Stimulated activated CD4-positive, alpha-beta T cell treated with anti-CD3 and anti-CD28 coated beads, Interleukin-4, amount 100 ng/mL, for 1 hour (primary cell): Measurements from ENCODE around the gene JUN.
A peak's percentile ranks its signal among the peaks of the same experiment; 100 is the strongest.

ENCODE experiments used
- DNase-seq: peaks from one replicate; pipeline ENCODE4 v3.0.0-alpha.2; 2020

The JUN gene

DNA sequence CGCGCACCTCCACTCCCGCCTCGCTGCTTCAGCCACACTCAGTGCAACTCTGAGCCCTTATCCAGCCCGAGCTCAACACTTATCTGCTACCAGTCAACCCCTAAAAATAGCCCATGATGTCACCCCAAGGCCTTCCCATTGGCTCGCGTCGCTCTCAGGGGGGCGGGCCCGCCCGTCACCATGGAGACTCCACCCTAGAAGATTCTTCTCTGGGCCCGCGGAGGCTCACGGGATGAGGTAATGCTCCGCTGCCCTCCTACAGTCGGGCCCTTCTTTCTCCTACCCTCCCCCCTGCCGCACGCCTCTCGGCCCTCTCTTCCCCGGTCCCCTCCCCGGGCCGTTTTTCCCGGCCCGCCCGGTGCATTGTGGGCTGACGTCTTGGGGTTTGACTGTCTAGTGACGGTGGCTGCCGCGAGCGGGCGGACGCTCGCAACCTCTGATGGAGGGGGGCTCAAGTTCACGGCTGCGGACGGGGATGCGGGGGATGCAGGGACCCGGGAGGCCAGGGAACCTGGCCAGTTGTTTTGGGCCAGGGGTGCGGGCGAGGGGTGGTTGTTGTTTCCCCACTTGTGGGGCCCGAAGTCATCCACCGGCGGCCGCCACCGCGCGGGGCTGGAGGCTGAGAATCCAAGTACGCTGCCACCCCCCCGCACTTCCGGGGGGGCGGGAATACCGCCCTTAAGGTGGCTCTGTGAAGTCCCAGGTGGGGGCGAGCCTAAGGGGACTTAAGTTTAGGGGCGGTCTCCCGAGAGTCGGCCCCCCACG is at the start of gene JUN:
JUN (minus strand) TSS at position 55 of the 765 bp plus-strand sequence. CDS start 977 bp downstream, outside the sequence.
- DNase-seq, result peak; percentile 98

DNA sequence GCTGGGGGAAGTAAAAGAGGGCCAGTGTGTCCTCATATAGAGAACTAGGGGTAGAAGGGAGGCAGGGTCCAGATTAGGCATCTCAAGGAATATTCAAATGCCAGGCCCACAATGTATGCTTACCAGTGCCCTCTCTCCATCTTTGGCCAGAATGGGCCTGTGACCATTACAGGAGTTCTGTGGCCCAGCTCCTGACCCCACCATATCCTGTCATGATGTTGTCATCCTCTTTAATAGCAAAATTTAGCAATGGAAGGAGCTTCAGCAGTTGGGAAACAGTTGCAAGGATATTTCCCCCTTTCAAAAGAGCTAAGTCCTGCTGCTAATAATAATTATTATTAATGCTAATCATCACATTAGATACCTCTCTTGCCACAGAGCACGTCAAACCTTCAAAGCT is 49.3 kb upstream of the JUN start:
- DNase-seq, result no peak

DNA sequence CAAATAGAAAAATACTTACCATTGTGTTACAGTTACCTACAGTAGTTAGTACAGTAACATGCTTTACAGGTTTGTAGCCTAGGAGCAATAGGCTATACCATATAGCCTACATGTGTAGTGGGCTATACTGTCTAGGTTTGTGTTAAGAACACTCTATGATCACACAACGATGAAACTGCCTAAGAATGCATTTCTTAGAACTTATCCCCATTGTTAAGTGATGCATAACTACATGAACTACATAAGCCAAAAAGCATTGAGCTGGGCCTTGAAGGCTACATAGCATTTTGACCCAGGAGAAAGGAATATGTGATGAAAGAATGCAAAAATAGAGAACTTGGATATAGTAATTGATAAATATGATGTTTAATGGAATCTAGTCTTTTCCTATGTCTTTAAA is 46.4 kb upstream of the JUN start:
- DNase-seq, result no peak

DNA sequence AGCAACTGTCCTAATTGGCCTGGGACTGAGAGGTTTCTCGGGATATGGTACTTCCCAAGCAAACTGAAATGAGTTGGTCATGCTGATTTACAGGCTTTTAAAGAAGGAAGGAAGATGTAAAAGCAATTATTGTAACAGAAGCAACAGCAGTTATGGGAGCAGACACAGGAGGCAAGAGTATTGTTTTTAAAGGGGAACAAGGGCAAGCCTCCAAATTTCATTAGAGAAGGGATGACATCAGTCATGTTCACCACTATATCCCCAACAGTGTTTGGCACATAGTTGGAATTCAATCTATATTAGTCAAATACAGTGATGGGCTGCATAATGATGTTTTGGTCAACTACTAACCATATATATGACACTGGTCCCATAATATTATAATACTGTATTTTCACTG is 46.0 kb upstream of the JUN start:
- no peak for DNase-seq

DNA sequence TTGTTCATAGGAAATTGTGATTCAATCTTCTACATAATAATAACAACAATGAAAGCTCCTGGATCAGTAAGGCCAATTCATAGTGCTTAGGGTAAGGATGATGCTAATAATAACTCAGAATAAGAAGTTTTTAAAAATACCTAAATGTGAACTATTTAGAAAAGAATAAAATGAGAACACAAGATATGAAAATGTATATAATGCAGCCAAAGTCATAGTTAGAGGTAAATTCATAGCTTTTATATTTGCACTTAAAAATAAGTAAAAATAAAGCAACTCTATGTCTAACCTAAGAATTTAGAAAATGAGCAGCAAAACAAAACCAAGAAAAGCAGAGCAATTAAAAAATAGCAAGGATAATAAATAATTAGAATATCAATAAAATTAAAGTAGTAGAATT is 43.5 kb upstream of the JUN start:
- no peak for DNase-seq

DNA sequence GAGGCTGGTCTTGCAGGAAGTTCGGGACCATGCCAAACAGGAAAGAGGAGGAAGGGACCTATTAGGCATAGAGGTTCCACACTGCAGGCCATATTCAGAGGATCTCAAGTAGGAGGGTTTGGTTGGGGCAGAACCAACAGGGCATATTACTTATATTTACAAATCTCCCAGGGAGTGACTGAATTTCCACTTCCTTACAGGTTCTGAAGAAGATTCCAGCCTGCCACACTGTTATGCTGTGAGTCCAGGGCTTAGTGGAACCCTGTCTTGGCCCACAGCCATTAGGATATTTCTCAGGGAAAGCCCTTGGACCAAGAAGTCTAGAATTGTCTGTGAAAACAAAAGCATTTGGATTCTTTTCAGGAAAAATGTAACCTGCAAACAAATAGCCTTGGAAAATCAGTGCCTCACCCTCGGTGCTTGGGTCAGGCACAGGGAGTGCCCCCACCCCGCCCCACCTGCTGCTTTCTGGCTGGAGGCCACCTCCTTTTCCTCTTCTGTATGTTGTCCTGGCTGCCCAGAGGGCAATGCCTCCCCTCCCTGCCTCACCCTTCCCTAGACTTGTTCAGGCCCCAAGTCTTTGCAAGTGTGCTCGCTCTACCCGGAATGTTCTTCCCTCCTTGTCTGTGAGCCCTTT is 41.0 kb upstream of the JUN start:
- DNase-seq, result no peak

DNA sequence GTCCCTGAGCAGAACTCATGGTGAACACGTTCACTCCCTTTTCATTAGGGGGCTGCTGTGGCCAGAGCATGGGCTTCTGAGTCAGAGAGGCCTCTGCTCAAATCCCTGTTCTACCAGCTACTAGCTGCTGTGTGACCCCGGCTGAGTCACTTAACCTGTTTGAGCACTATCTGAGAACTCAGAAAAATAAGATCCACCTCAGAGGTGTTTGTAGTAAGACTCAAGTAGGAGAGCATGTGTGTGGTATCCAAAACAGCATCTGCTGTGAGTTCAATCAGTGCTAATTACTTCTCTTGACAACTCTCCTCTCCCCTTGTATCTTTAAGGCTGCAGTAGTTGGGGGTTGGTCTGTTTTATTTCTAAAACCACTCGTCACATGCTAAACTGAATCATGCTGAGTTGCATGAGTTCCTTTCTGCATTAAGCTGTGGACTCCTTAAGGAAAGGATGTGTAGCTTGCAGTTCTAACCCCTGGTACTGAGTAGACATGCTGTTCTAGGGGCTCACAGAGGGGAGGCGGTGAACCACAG is 39.7 kb upstream of the JUN start:
- DNase-seq, result no peak

DNA sequence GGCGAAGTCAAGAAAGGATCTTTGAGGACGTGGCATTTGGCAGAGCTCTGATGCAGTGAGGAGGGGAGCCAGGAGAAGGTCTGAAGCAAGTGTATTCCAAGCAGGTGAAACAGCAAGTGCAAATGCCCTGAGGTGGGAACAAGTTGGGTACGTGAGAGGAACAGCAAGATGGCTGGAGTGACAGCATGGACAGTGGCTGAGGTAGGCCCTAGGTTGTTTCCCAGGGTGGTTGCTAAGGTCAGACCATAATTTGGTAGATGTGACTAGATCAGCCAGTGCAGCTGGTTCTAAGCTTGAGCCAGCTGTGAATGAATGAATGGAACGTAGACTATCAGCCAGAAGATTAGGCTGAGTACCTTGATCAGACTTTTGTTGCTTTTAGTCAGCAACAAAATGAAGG is 37.5 kb upstream of the JUN start:
- no peak for DNase-seq

DNA sequence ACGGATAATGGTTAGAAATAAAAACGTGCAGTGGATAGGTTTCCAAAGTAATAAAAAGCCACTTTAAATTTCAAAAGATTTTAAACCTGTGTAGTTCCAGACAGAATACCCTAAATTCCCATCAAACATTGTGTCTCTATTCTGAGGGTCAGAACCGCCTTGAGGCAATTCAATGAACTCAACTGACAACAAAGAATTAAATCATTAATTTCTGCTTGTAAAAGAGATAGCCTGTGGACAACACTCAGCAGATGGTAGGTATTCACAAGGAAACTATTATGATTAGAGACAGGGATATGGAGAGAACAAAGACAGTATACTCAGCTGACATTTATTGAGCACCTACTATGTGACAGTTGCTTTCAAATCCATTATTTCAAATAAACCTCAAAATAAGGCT is 35.1 kb upstream of the JUN start:
- DNase-seq, result no peak

DNA sequence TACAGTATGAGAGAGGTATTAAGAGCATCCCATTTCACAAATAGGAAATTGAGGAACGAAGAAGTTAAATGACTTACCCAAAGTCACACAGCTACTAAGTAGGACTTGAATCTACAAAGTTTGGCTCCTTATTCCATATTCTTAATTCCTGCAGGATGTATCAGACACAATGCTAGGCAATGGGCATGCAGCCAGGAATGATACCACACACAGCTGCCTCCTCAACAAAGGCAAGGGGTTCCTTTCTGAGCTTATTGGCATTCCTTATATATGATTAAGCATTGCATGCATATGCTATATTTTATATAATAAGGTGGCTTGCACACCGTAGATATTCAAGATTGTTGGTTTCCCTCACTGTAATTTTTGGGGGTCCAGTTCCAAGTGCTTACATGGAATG is 34.2 kb upstream of the JUN start:
- no peak for DNase-seq

DNA sequence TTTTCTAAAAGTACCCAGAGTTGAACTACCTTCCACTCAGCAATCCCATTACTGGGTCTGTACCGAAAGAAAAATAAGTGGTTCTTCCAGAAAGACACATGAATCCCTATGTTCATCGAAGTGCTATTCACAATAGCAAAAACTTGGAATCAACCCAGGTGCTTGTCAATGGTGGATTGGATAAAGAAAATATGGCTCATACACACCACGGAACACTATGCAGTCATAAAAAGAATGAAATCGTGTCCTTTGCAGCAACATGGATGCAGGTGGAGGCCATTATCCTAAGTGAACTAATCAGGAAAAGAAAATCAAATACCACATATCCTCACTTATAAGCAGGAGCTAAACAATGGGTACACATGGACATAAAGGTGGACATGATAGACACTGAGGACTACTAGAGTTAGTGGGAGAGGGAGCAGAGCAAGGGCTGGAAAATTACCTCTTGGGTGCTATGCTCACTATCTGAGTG is 32.9 kb upstream of the JUN start:
- no peak for DNase-seq

DNA sequence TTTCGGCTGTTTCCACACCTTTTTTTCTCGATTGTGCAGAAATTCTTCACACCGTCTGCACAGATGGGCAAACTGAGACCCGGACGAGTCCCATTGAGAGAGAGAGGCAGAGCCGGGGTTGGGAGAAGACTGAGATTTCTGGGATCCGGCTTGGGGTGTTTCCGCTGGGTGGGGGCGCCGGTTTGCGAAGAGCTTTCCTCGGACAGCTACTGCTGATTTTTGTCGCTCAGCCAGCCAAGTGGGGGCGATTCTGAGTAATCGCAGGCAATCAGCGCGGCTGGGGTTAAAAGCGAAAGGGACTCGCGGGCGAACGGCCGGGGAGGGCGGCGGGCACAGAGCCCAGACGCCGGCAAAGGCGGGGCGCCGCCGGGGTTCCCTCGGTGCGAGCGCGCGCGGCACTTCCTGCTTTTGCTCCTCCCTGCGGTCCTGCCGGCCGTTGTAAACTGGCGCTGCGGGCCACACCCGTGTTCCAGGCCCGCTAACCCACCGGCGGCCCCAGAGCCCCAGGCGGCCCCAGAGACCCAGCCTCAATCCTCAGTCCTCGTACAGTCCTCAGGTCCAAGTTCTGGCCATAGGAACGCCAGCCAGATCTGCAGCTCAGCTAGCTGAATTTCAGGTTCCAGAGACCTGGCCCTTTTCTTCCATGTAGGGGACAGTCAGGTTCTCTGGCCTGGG is 32.4 kb upstream of the JUN start:
- DNase-seq, result peak; percentile 80

DNA sequence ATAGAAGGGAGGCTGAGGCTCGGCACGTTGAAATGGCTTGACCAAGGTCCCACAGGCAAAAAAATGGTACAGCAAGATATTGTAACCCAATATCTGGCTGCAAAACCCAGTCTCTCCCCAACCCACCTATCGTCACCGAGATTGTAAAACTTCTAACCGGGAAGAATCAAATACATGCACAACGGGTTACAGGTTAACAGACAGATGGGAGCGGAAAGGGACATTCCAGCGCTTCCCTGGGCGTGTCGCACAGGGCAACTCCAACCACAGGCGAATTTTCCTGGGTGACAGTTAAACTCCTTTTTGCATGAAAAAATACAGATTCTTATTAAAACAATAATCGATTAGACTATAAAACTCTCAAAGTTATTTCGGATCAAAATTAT is 31.8 kb upstream of the JUN start:
- no peak for DNase-seq

DNA sequence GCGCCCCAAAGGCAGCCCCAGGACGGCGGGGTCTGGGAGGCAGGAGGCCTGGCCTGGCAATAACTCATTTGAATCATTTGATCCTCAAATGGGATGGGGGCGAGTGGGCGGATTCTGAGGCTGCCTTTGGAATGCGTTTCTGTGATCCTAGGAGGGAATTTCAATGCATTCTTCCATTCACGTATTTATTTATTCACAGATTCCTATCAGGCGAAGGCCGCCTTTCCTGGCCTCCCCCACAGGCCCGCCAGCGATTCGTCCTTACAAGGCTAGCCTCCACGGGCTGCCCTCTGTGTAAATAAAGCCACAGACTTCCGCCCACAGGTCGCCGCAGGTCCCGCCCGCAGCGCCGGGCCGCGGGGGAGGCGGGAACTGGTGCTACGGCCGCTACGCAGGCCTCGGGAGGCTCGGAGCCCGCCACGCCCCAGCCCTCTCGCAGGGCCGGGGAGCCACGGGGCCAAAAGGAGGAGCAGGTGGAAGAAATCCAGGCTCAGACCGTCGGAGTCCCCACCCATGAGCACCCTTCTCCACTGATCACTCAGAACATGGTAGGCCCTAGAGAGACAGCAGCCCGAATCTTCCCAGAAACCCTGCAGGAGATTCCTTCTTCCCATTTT is 31.3 kb upstream of the JUN start:
- peak; percentile 47 for DNase-seq

DNA sequence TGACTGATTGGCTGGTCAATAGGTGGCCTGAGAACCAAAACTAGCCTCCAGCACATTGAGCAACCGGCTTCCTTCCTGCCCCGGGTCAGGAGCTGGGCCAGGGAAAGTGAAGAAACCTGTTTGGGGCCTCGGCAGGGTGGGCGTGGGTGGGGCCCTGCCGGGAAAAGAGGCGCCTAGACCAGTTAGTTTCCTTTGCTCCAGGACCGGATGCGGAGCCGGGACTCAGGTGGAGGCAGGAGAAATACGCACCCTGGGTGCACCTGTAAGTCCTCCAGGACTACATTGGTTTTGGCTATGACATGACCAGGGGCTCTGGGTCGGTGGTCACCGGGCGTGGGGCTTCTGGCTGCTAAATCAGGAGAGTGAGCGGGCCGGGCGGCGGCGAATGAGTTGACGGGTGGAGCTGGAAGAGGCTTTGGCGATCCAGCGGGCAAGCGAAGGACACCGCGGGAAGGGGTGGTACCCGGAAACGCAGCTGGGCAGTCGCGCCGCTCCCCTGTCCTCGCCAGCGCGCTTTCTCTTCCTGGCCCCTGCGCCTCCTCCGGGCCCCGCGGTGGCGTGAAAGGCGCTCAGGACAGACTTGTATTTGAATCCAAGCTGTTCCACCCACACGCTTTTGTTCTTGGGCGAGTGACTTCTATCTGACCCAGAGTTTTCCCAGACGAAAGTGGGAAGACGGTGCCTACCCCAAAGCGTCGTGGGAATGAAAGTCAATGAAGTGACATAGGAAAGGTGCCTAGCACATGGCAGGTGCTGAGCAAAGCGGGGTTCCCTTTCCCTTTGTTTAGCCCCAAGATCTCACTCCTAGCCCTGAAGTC is 30.6 kb upstream of the JUN start:
- no peak for DNase-seq

DNA sequence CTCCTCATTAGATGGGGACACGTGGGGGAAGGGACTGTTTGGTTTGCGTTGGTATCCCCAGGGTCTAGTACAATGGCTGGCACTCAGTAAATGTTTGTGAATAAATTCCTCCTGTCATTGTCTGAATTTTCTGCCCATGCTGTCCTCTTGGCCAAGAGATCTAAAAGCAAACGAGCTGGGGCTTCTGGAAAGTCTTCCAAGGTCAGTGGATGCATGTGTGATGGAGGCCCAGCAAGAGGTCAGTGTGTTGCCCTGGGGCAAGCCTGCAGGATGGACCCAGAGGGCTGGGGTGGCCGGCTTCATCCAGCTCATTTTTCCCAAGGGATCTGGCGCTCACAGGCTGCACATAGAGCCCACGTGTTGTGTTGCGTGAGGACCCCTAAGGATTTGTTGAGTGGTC is 30.0 kb upstream of the JUN start:
- DNase-seq, result no peak

DNA sequence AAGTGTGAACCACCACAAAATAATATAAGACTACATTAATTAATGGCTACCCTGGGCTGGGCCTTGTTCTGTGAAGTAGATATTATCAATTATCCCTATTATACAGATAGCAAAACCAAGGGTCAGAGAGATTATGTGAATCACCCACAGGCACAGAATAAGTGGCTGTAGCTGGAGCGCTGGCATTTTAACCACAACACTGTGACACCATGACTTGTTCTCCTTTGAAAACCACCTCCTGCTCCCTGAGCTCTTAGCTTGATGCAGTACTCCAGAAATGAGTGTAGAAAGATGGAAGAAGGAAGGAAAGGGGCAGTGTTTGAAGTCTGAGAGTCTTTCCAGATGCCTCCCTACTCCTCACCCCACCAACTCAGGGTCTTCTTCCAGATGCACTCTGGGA is 29.5 kb upstream of the JUN start:
- no peak for DNase-seq

DNA sequence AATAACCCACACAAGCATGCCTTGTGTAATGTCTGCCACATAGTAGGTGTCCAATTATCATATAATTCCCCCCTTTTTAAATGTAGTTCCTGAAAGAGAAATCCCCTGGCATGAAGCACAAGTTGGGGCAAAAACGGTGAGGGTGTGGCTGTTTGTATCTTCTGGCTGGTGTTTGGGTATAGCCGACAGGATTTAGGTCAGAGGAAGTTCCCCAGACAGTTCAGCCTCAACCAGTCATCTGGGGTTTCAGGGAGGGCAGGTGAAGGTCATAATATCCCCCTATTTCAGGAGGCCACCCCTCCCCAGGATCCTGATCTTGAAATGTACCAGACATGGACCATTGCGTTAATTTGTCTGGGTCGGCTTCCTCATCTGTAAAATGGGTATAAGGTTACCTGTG is 29.1 kb upstream of the JUN start:
- no peak for DNase-seq

DNA sequence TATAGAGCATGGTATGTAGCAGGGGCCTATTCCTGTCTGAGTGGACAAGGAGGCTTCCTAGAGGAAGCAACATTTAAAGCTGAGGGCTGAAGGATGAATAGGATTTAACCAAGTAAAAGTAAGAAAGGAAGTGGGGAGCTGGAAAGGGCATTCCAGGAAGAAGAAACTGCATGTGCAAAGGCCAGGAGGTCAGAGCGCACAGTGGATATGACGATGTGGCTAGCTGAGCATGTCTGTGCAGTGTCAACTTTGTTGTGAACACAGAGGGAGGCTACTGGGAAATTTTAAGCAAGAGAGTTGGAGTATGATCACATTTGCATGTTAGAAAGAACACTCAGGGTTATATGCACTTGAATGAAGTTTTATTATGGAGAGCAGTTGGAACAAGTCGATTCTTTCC is 28.6 kb upstream of the JUN start:
- DNase-seq, result no peak

DNA sequence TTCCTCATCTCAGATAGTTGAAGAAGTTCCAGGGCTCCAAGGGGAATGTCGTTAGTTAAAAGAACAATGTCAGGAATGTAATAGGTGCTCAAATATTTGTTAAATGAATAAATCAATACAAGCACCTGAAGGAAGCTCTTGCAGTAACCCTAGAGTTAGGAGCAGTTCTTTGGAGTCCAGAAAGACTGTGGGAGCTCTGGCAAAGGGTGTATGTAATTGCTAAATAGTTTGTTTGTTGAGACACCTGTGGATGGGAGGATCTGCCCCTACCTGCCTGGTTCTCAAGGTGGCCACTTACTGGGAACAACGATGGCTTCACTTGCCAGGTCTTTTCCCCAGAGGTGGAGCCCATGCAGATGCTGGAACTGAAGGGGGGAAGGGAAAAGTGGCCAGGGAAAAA is 27.5 kb upstream of the JUN start:
- no peak for DNase-seq

DNA sequence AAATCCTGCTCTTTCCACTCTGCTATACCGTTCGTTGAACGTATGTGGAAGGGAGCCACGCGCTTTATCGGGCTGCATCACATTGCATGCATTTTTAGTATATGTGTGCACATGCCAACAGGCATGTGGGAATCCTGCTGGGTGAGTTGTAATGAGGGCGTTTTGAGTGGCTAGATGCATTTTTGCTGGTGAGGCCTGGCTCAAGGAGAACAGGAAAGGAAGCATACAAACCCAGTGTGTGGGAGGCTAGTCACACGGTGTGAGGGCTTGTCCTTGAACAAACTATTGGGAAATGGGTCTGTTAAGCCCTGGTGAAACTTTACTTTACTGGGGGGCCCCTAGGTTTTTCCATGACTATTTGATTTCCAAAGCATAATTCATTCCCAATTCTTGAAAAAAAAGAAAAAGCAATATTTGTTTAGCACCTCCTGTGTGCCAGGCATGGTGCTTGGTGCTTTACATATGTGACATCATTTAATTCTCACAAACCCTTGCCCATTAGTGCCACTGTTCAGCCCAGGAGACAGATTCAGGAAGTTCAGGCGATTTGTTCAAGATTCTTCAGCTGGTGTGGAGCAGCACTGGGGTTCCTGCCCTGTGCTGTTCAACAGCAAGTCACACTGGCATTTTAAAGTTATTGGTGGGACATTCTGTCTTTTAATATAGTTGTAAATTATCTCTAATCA is 25.6 kb upstream of the JUN start:
- DNase-seq, result no peak

DNA sequence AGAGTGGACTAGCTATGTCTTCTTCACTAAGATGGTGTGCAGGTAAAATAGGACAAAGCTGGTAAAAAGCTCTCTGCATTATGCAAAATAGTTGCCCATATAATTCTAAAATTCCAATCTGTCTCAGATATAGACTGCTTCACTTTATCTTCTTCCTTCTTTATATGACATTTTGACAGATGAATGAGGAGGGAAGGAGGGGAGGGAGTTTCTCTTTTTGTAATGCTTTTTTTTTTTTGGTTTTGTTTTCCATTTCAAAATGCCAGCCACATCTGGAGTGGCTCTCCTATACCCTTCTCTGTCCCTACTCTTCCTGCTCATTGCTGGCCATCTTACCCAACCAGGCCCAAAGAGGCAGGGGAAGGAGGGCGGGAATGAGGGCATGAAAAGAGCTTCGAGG is 24.2 kb upstream of the JUN start:
- no peak for DNase-seq
